ENCODE measurements around the gene CLTB. TPM values are rescaled to one million over a fixed set of nuclear protein-coding genes. Genes with fewer than 3 reads are reported as not detected.
"Not testable (repeated sequence)": the region's sequence is repeated elsewhere in the genome, so short reads cannot be mapped to it uniquely, and the experiment has no call there.

The CLTB gene
- polyA plus RNA-seq, 4 donors = 47.9 to 62.0 (median 52.4) TPM

GRCh38 chr5:176429972-176430371 lies 13.6 kb upstream of the CLTB start:
- no peak for DNase-seq (ENCODE audit: low read depth in 4 of 4, low spot score in 3 of 4)

- no peak for DNase-seq (ENCODE audit: low read depth in 4 of 4, low spot score in 3 of 4)
These were observed 11.6 kb upstream of the CLTB start for GRCh38 chr5:176427971-176428370.

- DNase-seq (ENCODE audit: low read depth in 4 of 4, low spot score in 3 of 4) = no peak
These were observed 10.5 kb upstream of the CLTB start for GRCh38 chr5:176426876-176427275.

- DNase-seq (ENCODE audit: low read depth in 4 of 4, low spot score in 3 of 4) = no peak
These were observed 9.5 kb upstream of the CLTB start for GRCh38 chr5:176425791-176426190.

GRCh38 chr5:176425138-176425537 lies 8.8 kb upstream of the CLTB start:
- no peak for DNase-seq (ENCODE audit: low read depth in 4 of 4, low spot score in 3 of 4)

- no peak for DNase-seq (ENCODE audit: low read depth in 4 of 4, low spot score in 3 of 4)
These were observed 7.8 kb upstream of the CLTB start for GRCh38 chr5:176424181-176424580.

GRCh38 chr5:176420972-176421544 lies 4.7 kb upstream of the CLTB start:
- DNase-seq (ENCODE audit: low read depth in 4 of 4, low spot score in 3 of 4) = no peak

- DNase-seq (ENCODE audit: low read depth in 4 of 4, low spot score in 3 of 4) = no peak
These were observed 3.7 kb upstream of the CLTB start for GRCh38 chr5:176420086-176420485.

- no peak for DNase-seq (ENCODE audit: low read depth in 4 of 4, low spot score in 3 of 4)
These were observed 1.9 kb upstream of the CLTB start for GRCh38 chr5:176418251-176418650.

- DNase-seq (ENCODE audit: low read depth in 4 of 4, low spot score in 3 of 4) = no peak
These were observed 626 bp upstream of the CLTB start for GRCh38 chr5:176416965-176417364.

GRCh38 chr5:176415240-176415951 lies 943 bp downstream of the CLTB start:
- DNase-seq (ENCODE audit: low read depth in 4 of 4, low spot score in 3 of 4) = no peak

- no peak for DNase-seq (ENCODE audit: low read depth in 4 of 4, low spot score in 3 of 4)
These were observed 1.6 kb downstream of the CLTB start for GRCh38 chr5:176414704-176415103.

GRCh38 chr5:176413709-176414191 lies 2.6 kb downstream of the CLTB start:
- no peak for DNase-seq (ENCODE audit: low read depth in 4 of 4, low spot score in 3 of 4)

- no peak for DNase-seq (ENCODE audit: low read depth in 4 of 4, low spot score in 3 of 4)
These were observed 3.1 kb downstream of the CLTB start for GRCh38 chr5:176413255-176413565.

GRCh38 chr5:176412517-176413254 lies 3.7 kb downstream of the CLTB start:
- no peak for DNase-seq (ENCODE audit: low read depth in 4 of 4, low spot score in 3 of 4)

GRCh38 chr5:176410486-176411180 lies 5.7 kb downstream of the CLTB start:
- no peak for DNase-seq (ENCODE audit: low read depth in 4 of 4, low spot score in 3 of 4)

GRCh38 chr5:176409765-176410164 lies 6.6 kb downstream of the CLTB start:
- DNase-seq (ENCODE audit: low read depth in 4 of 4, low spot score in 3 of 4) = no peak

GRCh38 chr5:176408590-176408989 lies 7.7 kb downstream of the CLTB start:
- no peak for DNase-seq (ENCODE audit: low read depth in 4 of 4, low spot score in 3 of 4)

- DNase-seq (ENCODE audit: low read depth in 4 of 4, low spot score in 3 of 4) = not testable (repeated sequence)
These were observed 8.1 kb downstream of the CLTB start for GRCh38 chr5:176408252-176408573.

- DNase-seq (ENCODE audit: low read depth in 4 of 4, low spot score in 3 of 4) = no peak
These were observed 8.7 kb downstream of the CLTB start for GRCh38 chr5:176407456-176408251.
